Neural progenitor cell (in vitro differentiated cells): ENCODE results near the gene TPMT. TPM values are rescaled to one million over a fixed set of nuclear protein-coding genes. Genes with fewer than 3 reads are reported as not detected.

Source experiments
- DNase-seq: peaks from one replicate; pipeline ENCODE4 v3.0.0-alpha.2; 2016; ENCODE audit warnings: low spot score
- H2AFZ ChIP-seq: fragments of 200-600 bp; sonication (generic); replicated peaks from 2 replicates; pipeline ENCODE4 v1.6.1; 2016; ENCODE audit warnings: antibody characterized with exemption
- H3F3A ChIP-seq: fragments of 200-600 bp; sonication (generic); 2 replicates; pipeline ENCODE4 v1.6.1; 2016; ENCODE audit warnings: antibody characterized with exemption, low read depth
- H3K27ac ChIP-seq: fragments of 200-600 bp; sonication (generic); 2 replicates; pipeline ENCODE4 v1.5.1; 2016; ENCODE audit warnings: mild to moderate bottlenecking
- H3K27me3 ChIP-seq: fragments of 200-600 bp; sonication (generic); 2 replicates; pipeline ENCODE4 v1.6.1; 2016; ENCODE audit warnings: mild to moderate bottlenecking, moderate library complexity
- H3K36me3 ChIP-seq: fragments of 200-600 bp; sonication (generic); 2 replicates; pipeline ENCODE4 v1.5.1; 2016
- H3K4me1 ChIP-seq: fragments of 200-600 bp; sonication (generic); 2 replicates; pipeline ENCODE4 v1.6.1; 2016; ENCODE audit warnings: mixed run types
- H3K4me2 ChIP-seq: fragments of 200-600 bp; sonication (generic); 2 replicates; pipeline ENCODE4 v1.6.1; 2016
- H3K4me3 ChIP-seq: fragments of 200-600 bp; sonication (generic); 2 replicates; pipeline ENCODE4 v1.5.1; 2016
- H3K79me2 ChIP-seq: fragments of 200-600 bp; sonication (generic); 2 replicates; pipeline ENCODE4 v1.6.1; 2016; ENCODE audit warnings: low read depth
- H3K9ac ChIP-seq: fragments of 200-600 bp; sonication (generic); 2 replicates; pipeline ENCODE4 v1.6.1; 2016
- H3K9me3 ChIP-seq: fragments of 200-600 bp; sonication (generic); 2 replicates; pipeline ENCODE4 v1.5.1; 2016; ENCODE audit warnings: low read depth
- H4K20me1 ChIP-seq: fragments of 200-600 bp; sonication (generic); 2 replicates; pipeline ENCODE4 v1.6.1; 2016; ENCODE audit warnings: low read depth
- H3K27ac Mint-ChIP-seq: 3 replicates; pipeline ENCODE4 v1.8.0; 2021; ENCODE audit warnings: mixed read lengths
- H3K27me3 Mint-ChIP-seq: 2 replicates; pipeline ENCODE4 v1.8.0; 2022; ENCODE audit warnings: low read depth, mild to moderate bottlenecking, inconsistent platforms, moderate library complexity, mixed read lengths; ENCODE audit not compliant: insufficient read depth
- H3K36me3 Mint-ChIP-seq: 3 replicates; pipeline ENCODE4 v1.8.0; 2021; ENCODE audit warnings: mixed read lengths
- H3K4me1 Mint-ChIP-seq: 3 replicates; pipeline ENCODE4 v1.8.0; 2021; ENCODE audit warnings: mixed read lengths
- H3K4me3 Mint-ChIP-seq: 3 replicates; pipeline ENCODE4 v1.8.0; 2021; ENCODE audit warnings: mild to moderate bottlenecking, moderate library complexity, mixed read lengths
- H3K9me3 Mint-ChIP-seq: 3 replicates; pipeline ENCODE4 v1.8.0; 2020; ENCODE audit warnings: mixed read lengths
- CTCF ChIP-seq: fragments of 200-600 bp; sonication (generic); IDR thresholded peaks from 2 replicates; pipeline ENCODE4 v1.5.1; 2017; ENCODE audit warnings: antibody characterized with exemption, mild to moderate bottlenecking
- EZH2 ChIP-seq: fragments of 200-600 bp; sonication (generic); IDR thresholded peaks from 2 replicates; pipeline ENCODE4 v1.6.1; 2017; ENCODE audit warnings: antibody characterized with exemption, mild to moderate bottlenecking, moderate library complexity
- EZH2phosphoT487 ChIP-seq: fragments of 200-600 bp; sonication (generic); IDR thresholded peaks from 2 replicates; pipeline ENCODE4 v1.6.1; 2017; ENCODE audit warnings: antibody characterized with exemption
- total RNA-seq: library from RNA; depleted of rRNA; stranded (reverse); fragments of >200 nt; gene quantifications from 2 replicates; pipeline ENCODE4 v1.2.3, GENCODE V29; 2015; ENCODE audit warnings: low replicate concordance

The TPMT gene
- total RNA-seq, 1 donor from 2014 or later = 22.1 TPM

- no peak for DNase-seq
- peaks cover 18% of the 10 kb centered on the region for H3F3A ChIP-seq
- no peaks in the 10 kb centered on the region for H3K27me3 ChIP-seq
- H3K9me3 ChIP-seq = no peaks in the 10 kb centered on the region
- H3K4me1 ChIP-seq = peaks cover 19% of the 10 kb centered on the region
- no peak overlapping the region for H2AFZ ChIP-seq
- H3K27ac Mint-ChIP-seq = peak overlapping the region; percentile 88
- no peak overlapping the region for H3K9ac ChIP-seq
- no peaks in the 10 kb centered on the region for H3K27me3 Mint-ChIP-seq
- peaks cover 31% of the 10 kb centered on the region for H3K4me1 Mint-ChIP-seq
- H3K36me3 Mint-ChIP-seq = peaks cover 6% of the 10 kb centered on the region
- H3K4me3 ChIP-seq = no peak overlapping the region
- H3K9me3 Mint-ChIP-seq = no peaks in the 10 kb centered on the region
- H3K27ac ChIP-seq = peak overlapping the region; percentile 43
- H3K36me3 ChIP-seq = no peaks in the 10 kb centered on the region
- TF ChIP-seq EZH2 (no peak), EZH2phosphoT487 (no peak), CTCF (no peak)
- H3K4me3 Mint-ChIP-seq = no peak overlapping the region
- peak overlapping the region; percentile 38 for H3K4me2 ChIP-seq
- H4K20me1 ChIP-seq = no peaks in the 10 kb centered on the region
- no peaks in the 10 kb centered on the region for H3K79me2 ChIP-seq
Measured at GRCh38 chr6:18185624-18186023, 30.7 kb upstream of the TPMT start.

GRCh38 chr6:18183766-18184165 is 28.9 kb upstream of the TPMT start:
- Mint-ChIP-seq H3K27ac (no peak overlapping the region), H3K4me3 (no peak overlapping the region)
- H3K9me3 ChIP-seq = no peaks in the 10 kb centered on the region

GRCh38 chr6:18182568-18182967 is 27.7 kb upstream of the TPMT start:
- Mint-ChIP-seq H3K27me3 (no peaks in the 10 kb centered on the region), H3K36me3 (peaks cover 12% of the 10 kb centered on the region), H3K4me1 (peaks cover 28% of the 10 kb centered on the region), H3K9me3 (no peaks in the 10 kb centered on the region), H3K4me3 (no peak overlapping the region), H3K27ac (no peak overlapping the region)
- Histone ChIP-seq H4K20me1 (no peaks in the 10 kb centered on the region), H3K36me3 (no peaks in the 10 kb centered on the region), H3K9me3 (no peaks in the 10 kb centered on the region), H2AFZ (no peak overlapping the region), H3K27me3 (no peaks in the 10 kb centered on the region), H3K79me2 (no peaks in the 10 kb centered on the region), H3K27ac (no peak overlapping the region), H3K4me3 (no peak overlapping the region), H3K4me1 (peaks cover 19% of the 10 kb centered on the region), H3K9ac (no peak overlapping the region), H3K4me2 (no peak overlapping the region), H3F3A (peaks cover 18% of the 10 kb centered on the region)
- TF ChIP-seq EZH2 (no peak), CTCF (no peak), EZH2phosphoT487 (no peak)
- no peak for DNase-seq

More at GRCh38 chr6:18183766-18184165, 28.9 kb upstream of the TPMT start:
- no peak overlapping the region for H3K27ac ChIP-seq
- peaks cover 18% of the 10 kb centered on the region for H3F3A ChIP-seq
- peaks cover 31% of the 10 kb centered on the region for H3K4me1 Mint-ChIP-seq
- H3K4me1 ChIP-seq = peaks cover 19% of the 10 kb centered on the region
- H3K9me3 Mint-ChIP-seq = no peaks in the 10 kb centered on the region
- no peak overlapping the region for H3K9ac ChIP-seq
- H3K27me3 ChIP-seq = no peaks in the 10 kb centered on the region
- peaks cover 10% of the 10 kb centered on the region for H3K36me3 Mint-ChIP-seq
- H2AFZ ChIP-seq = no peak overlapping the region
- H3K4me3 ChIP-seq = no peak overlapping the region
- TF ChIP-seq CTCF = no peak
- no peak for TF ChIP-seq EZH2
- no peak for TF ChIP-seq EZH2phosphoT487
- H3K79me2 ChIP-seq = no peaks in the 10 kb centered on the region
- H3K36me3 ChIP-seq = no peaks in the 10 kb centered on the region
- H3K27me3 Mint-ChIP-seq = no peaks in the 10 kb centered on the region
- H3K4me2 ChIP-seq = no peak overlapping the region
- DNase-seq = no peak
- no peaks in the 10 kb centered on the region for H4K20me1 ChIP-seq
